SKM-1 treated with dmso at 0.1 percent for 144 hours (cell line): ENCODE measurements around the gene IL12A.
A peak's percentile ranks its signal among the peaks of the same experiment; 100 is the strongest.

ENCODE experiments used
- DNase-seq: peaks from one replicate; lab custom pipeline; 2025; ENCODE audit not compliant: unreplicated experiment; lab: John Stamatoyannopoulos, UW

The IL12A gene

DNA sequence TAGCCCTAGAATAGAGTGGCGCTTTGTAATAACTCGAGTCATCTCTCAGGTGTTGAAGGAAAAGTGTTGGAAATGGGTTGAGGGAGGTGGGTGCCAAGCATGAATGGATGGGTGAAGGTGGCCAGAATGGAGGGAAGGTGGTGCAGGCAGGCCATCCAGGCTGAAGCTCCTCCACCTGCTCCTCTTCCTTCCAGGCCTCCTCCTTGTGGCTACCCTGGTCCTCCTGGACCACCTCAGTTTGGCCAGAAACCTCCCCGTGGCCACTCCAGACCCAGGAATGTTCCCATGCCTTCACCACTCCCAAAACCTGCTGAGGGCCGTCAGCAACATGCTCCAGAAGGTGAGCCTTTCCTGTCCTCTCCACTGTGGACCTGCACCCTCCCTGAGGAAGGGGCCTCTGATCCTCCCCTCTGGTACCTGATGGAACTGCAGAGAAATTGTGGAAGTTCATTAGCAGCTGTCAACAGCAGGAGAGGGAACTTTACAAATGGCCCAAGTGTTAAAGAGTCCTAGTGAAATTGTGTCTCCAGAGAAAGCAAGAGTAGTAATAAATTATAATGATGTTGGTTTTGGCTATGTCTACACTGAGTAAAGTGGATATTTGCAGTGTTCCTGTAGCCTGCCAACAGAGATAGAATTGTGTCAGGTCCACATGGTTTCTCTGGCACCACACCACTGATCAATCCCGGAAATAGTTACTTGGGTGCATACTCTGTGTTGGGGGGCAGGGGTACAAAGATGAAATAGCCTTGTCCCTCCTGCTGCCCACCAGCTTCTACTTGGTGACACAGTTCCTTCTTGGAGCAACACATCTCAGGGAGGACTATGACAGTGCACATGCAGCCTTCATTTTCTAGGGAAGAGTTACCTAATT lies 1.6 kb downstream of the IL12A start:
- DNase-seq: no peak

DNA sequence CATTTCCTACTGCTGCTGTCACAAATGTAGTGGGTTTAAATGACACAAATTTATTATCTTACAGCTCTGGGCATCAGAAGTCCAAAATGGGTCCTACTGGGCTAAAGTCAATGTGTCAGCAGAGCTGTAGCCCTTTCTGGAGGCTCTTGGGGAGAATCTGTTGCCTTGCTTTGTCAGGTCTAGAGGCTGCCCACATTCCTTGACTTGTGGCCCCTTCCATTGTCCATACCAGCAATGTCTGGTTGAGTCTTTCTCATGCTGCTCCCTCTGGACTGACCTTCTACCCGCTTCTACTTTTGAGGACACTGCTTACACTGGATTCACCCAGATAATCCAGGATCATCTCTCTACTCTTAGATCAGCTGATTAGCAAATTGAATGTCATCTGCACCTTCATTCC lies 3.0 kb downstream of the IL12A start:
- no peak for DNase-seq

- DNase-seq: no peak
Observed at GRCh38 chr3:159992589-159992988, 4.0 kb downstream of the IL12A start.

GRCh38 chr3:159994182-159994581 lies 5.5 kb downstream of the IL12A start:
- no peak for DNase-seq

DNA sequence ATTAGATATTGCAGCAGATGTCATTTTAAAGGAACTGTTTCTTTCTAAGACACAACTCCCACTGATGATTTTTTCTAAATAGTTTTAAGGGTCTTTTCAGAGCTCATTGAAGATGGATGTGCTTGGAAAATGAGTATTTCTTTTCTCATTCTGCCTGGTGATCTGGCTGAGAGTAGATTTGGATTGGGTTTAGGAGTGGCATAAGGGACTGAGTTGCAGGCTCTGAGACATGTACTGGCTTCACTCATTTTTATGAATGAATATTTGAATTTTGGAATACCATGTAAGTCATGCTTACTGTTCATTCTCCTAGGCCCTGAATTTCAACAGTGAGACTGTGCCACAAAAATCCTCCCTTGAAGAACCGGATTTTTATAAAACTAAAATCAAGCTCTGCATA lies 6.5 kb downstream of the IL12A start:
- DNase-seq: no peak

DNA sequence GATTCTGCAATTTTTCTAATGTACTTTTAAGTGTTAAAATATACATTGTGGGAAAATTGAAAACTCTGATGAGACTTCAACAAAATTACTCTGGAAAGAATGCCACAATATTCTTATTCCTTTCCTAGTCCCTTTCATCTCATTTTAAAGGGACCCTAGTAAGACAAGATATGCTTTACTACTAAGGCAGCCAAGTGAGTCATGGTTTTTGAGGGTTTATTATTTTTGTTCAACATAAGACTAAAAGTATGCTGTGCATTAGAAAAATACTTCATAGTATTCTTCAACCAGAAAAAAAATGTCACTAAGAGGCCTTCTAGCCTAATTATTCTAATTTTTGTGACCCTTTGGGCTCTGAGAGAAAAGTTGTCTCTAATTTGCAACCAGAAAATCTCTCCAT lies 7.4 kb downstream of the IL12A start:
- DNase-seq: no peak

GRCh38 chr3:159996959-159997358 lies 8.3 kb downstream of the IL12A start:
- DNase-seq: no peak

DNA sequence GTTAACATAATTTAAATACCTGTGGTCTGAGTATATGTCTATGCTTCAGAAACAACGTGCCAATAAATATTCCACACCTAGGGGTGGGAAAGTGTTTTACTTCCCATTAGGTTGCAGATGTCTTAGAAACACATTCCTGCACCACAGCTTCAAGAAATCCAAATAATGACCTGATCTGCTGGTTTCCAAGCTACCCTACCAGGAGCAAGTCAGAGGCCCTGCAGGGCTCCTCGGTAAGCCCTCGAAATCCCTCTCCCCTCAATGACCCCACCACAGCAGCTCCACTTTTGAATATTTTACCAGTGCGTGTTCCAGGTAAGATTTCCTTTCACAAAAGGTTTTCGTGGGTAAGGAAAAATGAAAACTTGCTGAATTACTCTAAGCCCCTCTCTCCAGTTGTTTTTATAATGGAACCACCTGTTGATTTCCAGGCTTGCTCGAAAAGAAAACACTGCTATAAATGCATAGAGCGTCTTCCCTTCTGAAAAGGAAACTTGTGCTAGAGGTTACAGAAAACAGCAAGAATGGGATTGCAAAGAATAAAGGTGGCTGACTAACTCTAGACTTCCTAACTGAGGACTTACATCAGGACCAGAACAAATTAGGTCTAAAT lies 12.6 kb downstream of the IL12A start:
- no peak for DNase-seq

- no peak for DNase-seq
Observed at GRCh38 chr3:160001850-160002623, 13.4 kb downstream of the IL12A start.

- DNase-seq: peak; percentile 24
Observed at GRCh38 chr3:160003520-160004128, 15.0 kb downstream of the IL12A start.

DNA sequence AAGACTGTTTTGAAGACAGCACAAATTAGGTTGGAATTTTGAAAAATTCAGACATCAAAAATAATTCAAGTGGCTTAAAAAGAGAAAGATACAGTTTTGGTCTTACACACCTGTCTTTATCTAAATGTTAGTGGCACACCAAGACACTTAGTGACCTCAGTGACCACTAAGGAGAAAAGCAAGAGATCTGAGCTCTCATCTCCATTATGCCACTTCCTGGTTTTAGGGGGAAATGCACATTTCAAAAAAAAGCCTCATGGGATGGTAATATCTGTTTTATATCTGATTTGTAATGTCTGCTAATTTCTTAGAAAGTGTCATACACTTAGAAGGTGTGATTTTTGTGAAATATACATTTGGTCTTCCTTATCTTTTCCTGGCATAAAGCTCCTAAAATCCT lies 16.4 kb downstream of the IL12A start:
- no peak for DNase-seq

GRCh38 chr3:160006282-160007163 lies 17.9 kb downstream of the IL12A start:
- peak; percentile 71 for DNase-seq

- no peak for DNase-seq
Observed at GRCh38 chr3:160008961-160009360, 20.3 kb downstream of the IL12A start.

DNA sequence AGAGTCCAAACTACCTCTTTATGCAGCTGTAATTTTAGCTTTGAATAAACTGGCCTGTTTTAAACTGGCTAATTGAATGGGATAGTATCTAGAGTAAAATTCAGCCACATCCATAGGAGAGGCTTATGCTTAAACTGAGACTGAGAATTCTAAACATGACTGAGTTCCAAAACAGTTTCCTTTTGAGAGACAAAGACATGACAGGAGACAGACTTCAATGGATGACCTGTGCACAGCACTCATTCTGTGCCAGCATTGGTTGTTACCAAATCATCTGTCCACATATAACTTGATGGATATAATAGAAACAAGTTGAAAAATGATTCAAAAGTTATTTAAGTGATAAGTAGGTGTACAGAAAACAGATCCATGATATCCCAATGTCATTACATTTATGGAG lies 20.9 kb downstream of the IL12A start:
- DNase-seq: no peak

DNA sequence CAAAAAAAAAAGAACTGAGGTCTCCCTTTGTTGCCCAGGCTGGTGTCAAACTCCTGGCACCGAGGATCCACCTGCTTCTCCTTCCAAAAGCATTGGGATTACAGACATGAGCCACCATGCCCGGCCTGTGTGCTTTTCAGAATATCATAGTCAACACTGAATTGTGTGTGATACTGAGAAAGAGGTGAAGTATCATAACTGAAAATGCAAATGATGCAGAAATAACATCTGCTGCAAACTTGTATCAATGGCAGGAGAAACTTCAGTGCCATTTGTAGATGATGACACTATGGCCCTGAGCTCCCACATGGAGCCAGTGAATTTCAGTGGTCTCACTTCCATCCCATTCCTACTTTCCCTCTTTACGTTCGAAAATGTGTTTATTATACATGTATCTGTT lies 21.9 kb downstream of the IL12A start:
- DNase-seq: no peak

GRCh38 chr3:160012108-160012507 lies 23.5 kb downstream of the IL12A start:
- no peak for DNase-seq

DNA sequence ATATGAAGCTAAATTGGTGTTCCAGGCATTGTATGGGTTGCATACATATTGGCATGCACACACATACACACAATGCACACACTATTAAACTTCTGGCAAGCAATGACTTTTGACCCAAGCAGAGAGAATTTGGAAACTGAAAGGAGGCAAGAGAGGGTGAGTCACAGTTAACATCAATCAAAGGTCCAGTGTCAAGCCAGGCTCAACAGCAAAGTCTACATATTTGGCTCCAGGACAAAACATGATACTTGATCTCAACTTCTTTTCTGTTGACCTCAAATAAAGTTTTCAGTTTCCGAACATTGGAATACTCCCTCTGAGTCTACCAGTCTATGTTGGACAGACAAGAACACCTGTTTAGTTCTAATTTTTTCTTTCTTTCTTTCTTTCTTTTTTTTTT lies 28.3 kb downstream of the IL12A start:
- DNase-seq: no peak

GRCh38 chr3:160018959-160019358 lies 30.3 kb downstream of the IL12A start:
- no peak for DNase-seq

- no peak for DNase-seq
Observed at GRCh38 chr3:160020057-160020711, 31.5 kb downstream of the IL12A start.

- no peak for DNase-seq
Observed at GRCh38 chr3:160022068-160022467, 33.4 kb downstream of the IL12A start.
